Osteoblast (primary cell): Measurements from ENCODE around the gene SIRT3. TPM values are rescaled to one million over a fixed set of nuclear protein-coding genes. Genes with fewer than 3 reads are reported as not detected.

Experiments used
- DNase-seq: peaks from one replicate; pipeline ENCODE4 v3.0.0; 2011; ENCODE audit warnings: low spot score, mixed read lengths; ENCODE audit not compliant: insufficient read length; ENCODE audit errors: missing footprints
- H2AFZ ChIP-seq: 2 replicates; pipeline ENCODE4 v1.6.0; 2011; ENCODE audit warnings: mild to moderate bottlenecking, low read length
- H3K27ac ChIP-seq: 2 replicates; pipeline ENCODE4 v1.5.1; 2011; ENCODE audit warnings: mild to moderate bottlenecking, low read depth, low read length, moderate library complexity
- H3K27me3 ChIP-seq: 2 replicates; pipeline ENCODE4 v1.6.0; 2012; ENCODE audit warnings: mild to moderate bottlenecking, control low read depth, inconsistent platforms, low read length, moderate library complexity; ENCODE audit not compliant: insufficient read depth
- H3K36me3 ChIP-seq: 2 replicates; pipeline ENCODE4 v1.5.1; 2011; ENCODE audit warnings: mild to moderate bottlenecking, low read length, control low read depth, moderate library complexity; ENCODE audit not compliant: insufficient read depth
- H3K4me1 ChIP-seq: 2 replicates; pipeline ENCODE4 v1.5.1; 2011; ENCODE audit warnings: mild to moderate bottlenecking, low read length, control low read depth, moderate library complexity; ENCODE audit not compliant: insufficient read depth
- H3K4me2 ChIP-seq: 2 replicates; pipeline ENCODE4 v1.6.0; 2011; ENCODE audit warnings: mild to moderate bottlenecking, low read length; ENCODE audit not compliant: insufficient read depth
- H3K4me3 ChIP-seq: fragments of 200-600 bp; sonication (generic); 3 replicates; pipeline ENCODE4 v1.5.1; 2012; ENCODE audit warnings: mild to moderate bottlenecking, low read length, inconsistent platforms; ENCODE audit not compliant: insufficient read depth
- H3K79me2 ChIP-seq: 2 replicates; pipeline ENCODE4 v1.6.0; 2012; ENCODE audit warnings: mild to moderate bottlenecking, low read length, control low read depth, inconsistent platforms; ENCODE audit not compliant: insufficient read depth
- H3K9me3 ChIP-seq: 2 replicates; pipeline ENCODE4 v1.5.1; 2011; ENCODE audit warnings: low read depth, low read length, control low read depth
- H4K20me1 ChIP-seq: 2 replicates; pipeline ENCODE4 v1.6.0; 2012; ENCODE audit warnings: mild to moderate bottlenecking, low read length, control low read depth; ENCODE audit not compliant: insufficient read depth
- CTCF ChIP-seq: IDR thresholded peaks from 2 replicates; pipeline ENCODE4 v1.5.1; 2011; ENCODE audit warnings: mild to moderate bottlenecking, low read depth, low read length, moderate library complexity; ENCODE audit errors: extremely low read depth
- total RNA-seq: library from RNA; depleted of rRNA; stranded (reverse); fragments of >200 nt; gene quantifications from 2 replicates; pipeline ENCODE4 v1.2.3, GENCODE V29; 2012

SIRT3 gene
- total RNA-seq, 1 donor: 11.2 TPM

- no peaks in the 10 kb centered on the region for H3K27me3 ChIP-seq
- H3K4me3 ChIP-seq: no peak overlapping the region
- DNase-seq: peak; percentile 58
- peaks cover 38% of the 10 kb centered on the region for H3K36me3 ChIP-seq
- TF ChIP-seq CTCF: no peak
- no peak overlapping the region for H2AFZ ChIP-seq
- H3K4me2 ChIP-seq: no peak overlapping the region
- H3K79me2 ChIP-seq: peaks cover 57% of the 10 kb centered on the region
- H3K4me1 ChIP-seq: peaks cover 12% of the 10 kb centered on the region
- H3K9me3 ChIP-seq: no peaks in the 10 kb centered on the region
- peaks cover 53% of the 10 kb centered on the region for H4K20me1 ChIP-seq
- peak overlapping the region; percentile 46 for H3K27ac ChIP-seq
Observed at GRCh38 chr11:203945-204586, 32.1 kb downstream of the SIRT3 start.

DNA sequence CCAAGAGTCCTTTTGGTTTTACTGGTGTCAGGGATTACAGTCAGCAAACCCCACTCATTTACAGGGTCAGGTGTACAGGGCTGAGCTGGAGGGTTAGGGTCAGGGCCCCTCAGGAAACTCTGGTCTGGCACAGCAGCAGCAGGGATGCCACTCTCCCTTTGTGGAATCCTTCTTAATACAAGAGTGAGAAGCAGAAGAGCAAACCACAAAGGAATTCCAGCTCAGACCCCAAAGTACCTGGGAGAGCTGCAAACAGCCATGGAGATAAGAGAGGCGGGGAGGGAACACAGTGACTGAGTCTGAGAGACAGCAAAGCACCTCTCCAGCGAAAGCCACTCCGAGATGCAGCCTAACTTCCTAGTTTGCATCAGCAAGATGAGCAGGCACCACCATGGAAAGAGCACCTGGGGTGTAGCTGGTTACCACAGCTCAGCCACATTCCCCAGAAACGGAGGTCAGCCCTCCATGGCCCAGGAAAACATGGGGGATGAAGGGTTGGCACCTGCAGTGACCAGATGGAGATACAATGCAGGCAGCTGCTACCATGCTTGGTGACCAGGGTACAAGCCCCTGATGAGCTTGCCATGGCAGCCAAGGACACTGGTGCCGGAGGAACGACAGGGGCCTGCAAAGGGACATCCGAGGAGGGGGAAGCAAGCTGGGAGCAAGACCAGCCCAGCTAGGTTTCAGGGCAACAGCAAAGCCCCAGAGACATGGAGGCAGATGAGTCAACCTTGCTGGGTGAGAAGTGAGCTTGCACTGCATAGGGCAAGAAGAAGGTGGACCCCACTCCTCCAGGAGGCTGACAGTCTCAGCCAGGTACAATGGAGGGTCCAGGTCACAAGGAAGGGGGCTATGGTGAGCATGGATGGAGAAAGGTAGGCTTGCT is 32.8 kb downstream of the SIRT3 start:
- Histone ChIP-seq H3K27me3 (no peaks in the 10 kb centered on the region), H3K36me3 (peaks cover 38% of the 10 kb centered on the region), H3K27ac (no peak overlapping the region), H3K4me1 (peaks cover 12% of the 10 kb centered on the region), H2AFZ (no peak overlapping the region), H3K79me2 (peaks cover 52% of the 10 kb centered on the region), H3K4me2 (no peak overlapping the region), H3K9me3 (no peaks in the 10 kb centered on the region), H4K20me1 (peaks cover 52% of the 10 kb centered on the region), H3K4me3 (no peak overlapping the region)
- no peak for TF ChIP-seq CTCF
- DNase-seq: peak; percentile 85

DNA sequence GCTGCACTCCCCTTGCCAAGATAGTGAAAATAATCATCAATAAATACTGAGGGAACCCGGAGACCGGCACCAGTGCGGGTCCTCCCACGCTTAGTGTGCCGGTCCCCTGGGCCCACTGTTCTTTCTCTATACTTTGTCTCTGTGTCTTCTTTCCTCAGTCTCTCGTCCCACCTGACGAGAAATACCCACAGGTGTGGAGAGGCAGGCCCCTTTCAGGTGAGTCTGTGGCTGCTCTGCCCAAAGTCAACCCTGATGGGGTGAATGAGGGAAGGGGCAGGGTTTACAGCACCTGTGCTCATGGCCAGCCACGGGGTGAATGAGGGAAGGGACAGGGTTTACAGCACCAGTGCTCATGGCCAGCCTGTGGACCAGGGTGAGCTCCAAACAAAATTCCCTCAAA is 33.7 kb downstream of the SIRT3 start:
- Histone ChIP-seq H3K4me2 (no peak overlapping the region), H3K27me3 (no peaks in the 10 kb centered on the region), H3K36me3 (peaks cover 38% of the 10 kb centered on the region), H2AFZ (no peak overlapping the region), H3K79me2 (peaks cover 48% of the 10 kb centered on the region), H3K27ac (no peak overlapping the region), H3K4me1 (peaks cover 12% of the 10 kb centered on the region), H3K4me3 (no peak overlapping the region), H4K20me1 (peaks cover 54% of the 10 kb centered on the region), H3K9me3 (no peaks in the 10 kb centered on the region)
- peak; percentile 6 for DNase-seq
- TF ChIP-seq CTCF: no peak

GRCh38 chr11:201966-202365 is 34.2 kb downstream of the SIRT3 start:
- Histone ChIP-seq H3K27ac (no peak overlapping the region), H3K4me3 (no peak overlapping the region), H3K4me2 (no peak overlapping the region), H3K79me2 (peaks cover 46% of the 10 kb centered on the region), H3K4me1 (peaks cover 12% of the 10 kb centered on the region), H4K20me1 (peaks cover 55% of the 10 kb centered on the region), H3K36me3 (peaks cover 38% of the 10 kb centered on the region), H2AFZ (no peak overlapping the region), H3K27me3 (no peaks in the 10 kb centered on the region), H3K9me3 (no peaks in the 10 kb centered on the region)
- no peak for TF ChIP-seq CTCF
- no peak for DNase-seq
